ENCODE results near the gene CD300LD. TPM values are rescaled to one million over a fixed set of nuclear protein-coding genes. Genes with fewer than 3 reads are reported as not detected.

Gene CD300LD
- total RNA-seq, 1 donor: not detected

DNA sequence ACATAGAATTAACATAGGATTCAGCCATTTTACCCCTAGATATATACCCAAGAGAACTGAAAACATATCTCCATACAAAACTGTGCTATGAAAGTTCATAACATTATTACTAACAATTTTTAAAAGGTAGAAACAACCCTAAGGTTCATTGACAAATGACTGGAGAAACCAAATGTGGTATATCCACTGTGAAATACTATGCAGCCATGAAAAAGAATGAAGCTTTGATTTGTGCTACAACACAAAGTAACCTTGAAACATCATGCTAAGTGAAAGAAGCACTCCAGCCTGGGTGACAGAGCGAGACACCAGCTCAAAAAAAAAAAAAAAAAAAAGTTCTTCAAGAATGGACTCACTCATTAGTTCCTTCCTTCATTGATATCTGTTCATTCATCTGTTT is 580 bp downstream of the CD300LD start:
- no peak for DNase-seq (ENCODE audit: low read depth)
- H3K4me3 ChIP-seq (ENCODE audit: low read depth, low read length): no peak overlapping the region
- no peak for TF ChIP-seq CTCF (IDR thresholded peaks at IDR 0.05; ENCODE audit: insufficient read depth, low read length)

GRCh38 chr17:74585711-74586110 is 6.4 kb downstream of the CD300LD start:
- no peak for TF ChIP-seq CTCF (IDR thresholded peaks at IDR 0.05; ENCODE audit: insufficient read depth, low read length)
- DNase-seq (ENCODE audit: low read depth): no peak

DNA sequence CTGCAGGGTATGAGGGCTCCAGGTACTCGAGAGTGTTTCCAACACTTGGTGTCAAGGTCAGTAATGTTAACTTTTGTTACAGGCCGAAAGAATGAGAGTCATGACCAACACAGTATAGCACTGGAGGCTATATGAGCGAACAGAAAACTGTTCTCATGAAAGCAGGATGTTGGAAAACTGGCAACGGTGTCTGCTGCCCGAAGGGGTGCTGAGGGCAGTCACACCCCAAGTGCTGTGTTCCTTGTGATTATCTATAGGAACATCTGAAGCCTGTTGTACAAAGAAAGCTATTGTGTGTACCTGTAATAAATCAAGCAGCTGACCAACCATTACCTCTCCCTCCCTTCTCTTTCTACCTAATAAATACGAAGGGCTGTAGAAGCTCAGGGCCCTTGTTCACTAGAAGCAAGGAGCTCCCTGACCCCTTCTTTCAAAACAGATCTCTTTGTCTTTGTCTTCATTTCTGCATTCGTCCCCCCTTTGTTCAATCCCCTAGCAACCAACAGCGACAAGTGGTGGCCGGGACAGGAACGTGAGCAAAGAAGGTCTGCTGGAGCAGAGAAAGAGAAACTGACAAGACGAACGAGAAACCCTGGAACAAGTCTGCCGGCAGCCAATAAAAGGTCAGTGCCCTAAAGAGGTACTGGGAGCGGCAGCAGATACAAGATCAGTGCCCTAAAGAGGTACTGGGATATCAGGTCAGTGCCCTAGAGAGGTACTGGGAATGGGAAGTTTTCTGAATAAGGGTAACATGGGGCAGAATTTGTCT is 7.6 kb downstream of the CD300LD start:
- no peak overlapping the region for H3K4me3 ChIP-seq (ENCODE audit: low read depth, low read length)
- TF ChIP-seq CTCF (IDR thresholded peaks at IDR 0.05; ENCODE audit: insufficient read depth, low read length): no peak
- no peak for DNase-seq (ENCODE audit: low read depth)

More at GRCh38 chr17:74585711-74586110, 6.4 kb downstream of the CD300LD start:
- no peak overlapping the region for H3K4me3 ChIP-seq (ENCODE audit: low read depth, low read length)

DNA sequence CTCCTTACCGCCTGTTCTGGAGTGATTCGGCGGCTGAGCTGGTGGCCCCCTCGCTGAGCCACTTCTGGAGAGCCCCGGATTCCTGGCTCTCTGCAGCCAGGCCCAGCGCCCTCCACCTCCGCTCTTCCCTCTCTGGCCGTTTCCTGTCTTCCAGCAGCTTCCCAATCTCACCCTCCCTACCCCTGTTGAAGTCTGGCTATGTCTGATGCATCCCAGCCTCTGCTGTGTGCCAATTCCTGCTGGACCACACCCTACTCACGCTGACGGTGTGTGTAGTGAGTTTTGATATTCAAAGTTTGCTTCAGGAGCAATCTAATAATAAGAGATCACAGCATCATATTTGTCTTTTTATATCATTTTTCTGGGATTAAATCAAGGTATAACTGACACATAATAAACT is 9.4 kb downstream of the CD300LD start:
- no peak overlapping the region for H3K4me3 ChIP-seq (ENCODE audit: low read depth, low read length)
- TF ChIP-seq CTCF (IDR thresholded peaks at IDR 0.05; ENCODE audit: insufficient read depth, low read length): no peak
- no peak for DNase-seq (ENCODE audit: low read depth)

DNA sequence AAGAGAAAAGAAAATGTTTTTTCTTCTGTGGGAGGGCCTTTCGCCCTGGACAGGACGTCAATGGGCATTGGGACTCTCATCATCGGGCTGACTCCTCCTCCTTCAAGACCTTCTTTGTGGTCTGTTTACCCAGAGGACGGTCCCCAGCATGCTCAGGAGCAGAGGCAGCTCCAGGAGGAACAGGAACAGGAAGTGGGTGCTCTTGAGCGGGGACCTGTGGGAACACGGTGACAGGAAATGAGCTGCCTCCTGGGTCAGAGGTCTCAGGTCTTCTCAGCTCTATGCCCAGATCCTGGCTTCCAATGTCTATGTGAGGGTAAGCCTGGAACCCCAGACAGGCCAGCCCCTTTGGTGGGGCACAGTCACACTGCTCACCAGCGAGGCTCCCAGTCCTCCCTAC is 12.2 kb downstream of the CD300LD start:
- no peak for DNase-seq (ENCODE audit: low read depth)

GRCh38 chr17:74578979-74579378 is 13.1 kb downstream of the CD300LD start:
- no peak for TF ChIP-seq CTCF (IDR thresholded peaks at IDR 0.05; ENCODE audit: insufficient read depth, low read length)
- no peak for DNase-seq (ENCODE audit: low read depth)
- no peak overlapping the region for H3K4me3 ChIP-seq (ENCODE audit: low read depth, low read length)

More for the DNA sequence above, 12.2 kb downstream of the CD300LD start:
- TF ChIP-seq CTCF (IDR thresholded peaks at IDR 0.05; ENCODE audit: insufficient read depth, low read length): no peak
- no peak overlapping the region for H3K4me3 ChIP-seq (ENCODE audit: low read depth, low read length)
